AG10803 (cell line): ENCODE data around the gene BPIFA3.

Source experiments
- DNase-seq: peaks from one replicate; pipeline ENCODE4 v3.0.0; 2010; ENCODE audit warnings: low read depth
- H3K4me3 ChIP-seq: 2 replicates; pipeline ENCODE4 v1.5.1; 2011; ENCODE audit warnings: mild to moderate bottlenecking, low read length, control low read depth
- CTCF ChIP-seq: conservative IDR thresholded peaks from 2 replicates; pipeline ENCODE4 v1.5.1; 2011; ENCODE audit warnings: mild to moderate bottlenecking, low read length, control low read depth, inconsistent platforms

BPIFA3 gene

GRCh38 chr20:33217052-33217451 lies at the start of gene BPIFA3:
TSS of gene BPIFA3 (plus strand) at chr20:33217352. CDS start at chr20:33217537, 185 bp downstream.
- no peak within 1 kb of the TSS for H3K4me3 ChIP-seq
- TF ChIP-seq CTCF, result no peak
- DNase-seq, result no peak

- TF ChIP-seq CTCF, result no peak
- no peak for DNase-seq
- no peak within 1 kb of the TSS for H3K4me3 ChIP-seq
Measured at GRCh38 chr20:33167859-33168258, 49.3 kb upstream of the BPIFA3 start, which contains the start of gene BPIFA2. TSS of gene BPIFA2 (plus strand) at chr20:33168159. CDS start at chr20:33169146, 987 bp downstream.

- no peak for DNase-seq
- H3K4me3 ChIP-seq, result no peak overlapping the region
- peak; percentile 33 for TF ChIP-seq CTCF
Measured at GRCh38 chr20:33169176-33169794, 47.9 kb upstream of the BPIFA3 start.

- no peak for TF ChIP-seq CTCF
- DNase-seq, result no peak
- no peak overlapping the region for H3K4me3 ChIP-seq
Measured at GRCh38 chr20:33172781-33173180, 44.4 kb upstream of the BPIFA3 start.

- no peak for TF ChIP-seq CTCF
- H3K4me3 ChIP-seq, result no peak overlapping the region
- no peak for DNase-seq
Measured at GRCh38 chr20:33175123-33175522, 42.0 kb upstream of the BPIFA3 start.

- no peak for TF ChIP-seq CTCF
- H3K4me3 ChIP-seq, result no peak overlapping the region
- DNase-seq, result no peak
Measured at GRCh38 chr20:33176101-33176500, 41.1 kb upstream of the BPIFA3 start.

GRCh38 chr20:33177866-33178265 lies 39.3 kb upstream of the BPIFA3 start:
- no peak for DNase-seq
- TF ChIP-seq CTCF, result no peak
- H3K4me3 ChIP-seq, result no peak overlapping the region
